RWPE2 (cell line): ENCODE data around the gene LRP11.

Experiments
- ATAC-seq: fragments of 200-7000 bp; cut with Tn5 transposase; 3 replicates; pipeline ENCODE4 v1.9.1; 2021; ENCODE audit warnings: low read depth
- DNase-seq: peaks from one replicate; pipeline ENCODE4 v3.0.0-alpha.2; 2020; ENCODE audit warnings: low spot score
- H3K27ac ChIP-seq: fragments of 450-650 bp; 2 replicates; pipeline ENCODE4 v1.5.1; 2017; ENCODE audit warnings: mild to moderate bottlenecking; ENCODE audit not compliant: poor library complexity, severe bottlenecking
- H3K27me3 ChIP-seq: fragments of 250-450 bp; sonication (Bioruptor Pico); 2 replicates; pipeline ENCODE4 v1.5.1; 2021; ENCODE audit warnings: mild to moderate bottlenecking, moderate library complexity; ENCODE audit not compliant: insufficient read depth, poor library complexity, severe bottlenecking
- H3K36me3 ChIP-seq: fragments of 250-450 bp; sonication (Bioruptor Pico); 2 replicates; pipeline ENCODE4 v1.5.1; 2020; ENCODE audit warnings: low read depth, mild to moderate bottlenecking, moderate library complexity
- H3K4me1 ChIP-seq: fragments of 250-450 bp; sonication (Bioruptor Pico); 2 replicates; pipeline ENCODE4 v1.5.1; 2021; ENCODE audit warnings: mild to moderate bottlenecking, moderate library complexity; ENCODE audit not compliant: insufficient read depth, poor library complexity, severe bottlenecking
- H3K4me3 ChIP-seq: fragments of 250-450 bp; sonication (Bioruptor Pico); 2 replicates; pipeline ENCODE4 v1.5.1; 2021; ENCODE audit warnings: mild to moderate bottlenecking, moderate library complexity; ENCODE audit not compliant: severe bottlenecking
- H3K9me3 ChIP-seq: fragments of 250-450 bp; sonication (Bioruptor Pico); 2 replicates; pipeline ENCODE4 v1.5.1; 2021; ENCODE audit warnings: mild to moderate bottlenecking, moderate library complexity; ENCODE audit not compliant: severe bottlenecking
- CTCF ChIP-seq: fragments of 450-650 bp; IDR thresholded peaks from one replicate; pipeline ENCODE4 v1.5.1; 2017; ENCODE audit warnings: mild to moderate bottlenecking, moderate library complexity; ENCODE audit not compliant: poor library complexity, severe bottlenecking

LRP11 gene

DNA sequence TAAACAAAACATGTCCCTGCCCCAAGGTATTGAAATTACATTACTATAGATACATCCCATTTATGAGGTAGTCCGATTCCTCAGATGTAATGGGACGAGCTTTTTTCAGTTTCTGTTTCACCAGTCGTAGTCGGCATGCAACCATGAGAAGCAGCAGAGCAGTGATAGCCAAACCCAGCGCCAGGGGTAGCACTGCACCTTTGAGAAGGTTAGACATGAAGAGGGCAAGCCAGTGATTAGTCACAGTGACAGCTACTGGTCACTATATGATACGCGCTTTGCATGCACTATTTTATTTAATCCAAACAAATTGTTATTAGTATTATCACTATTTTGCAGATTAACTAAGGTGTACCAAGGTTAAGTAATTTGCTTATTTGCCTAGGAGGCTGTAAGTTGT is 43.7 kb downstream of the LRP11 start:
- no peak for DNase-seq
- H3K36me3 ChIP-seq = peaks cover 57% of the 10 kb centered on the region
- ATAC-seq = no peak
- no peaks in the 10 kb centered on the region for H3K9me3 ChIP-seq
- TF ChIP-seq CTCF = no peak
- H3K4me3 ChIP-seq = no peak overlapping the region
- no peaks in the 10 kb centered on the region for H3K4me1 ChIP-seq
- no peak overlapping the region for H3K27ac ChIP-seq
- H3K27me3 ChIP-seq = no peaks in the 10 kb centered on the region

- ATAC-seq = no peak
- Histone ChIP-seq H3K9me3 (no peaks in the 10 kb centered on the region), H3K36me3 (peaks cover 26% of the 10 kb centered on the region), H3K27ac (no peak overlapping the region), H3K27me3 (no peaks in the 10 kb centered on the region), H3K4me3 (no peak overlapping the region), H3K4me1 (no peaks in the 10 kb centered on the region)
- DNase-seq = no peak
- no peak for TF ChIP-seq CTCF
Measured at GRCh38 chr6:149815788-149816187, 48.4 kb downstream of the LRP11 start.

- Histone ChIP-seq H3K27me3 (no peaks in the 10 kb centered on the region), H3K4me3 (no peak overlapping the region), H3K4me1 (no peaks in the 10 kb centered on the region), H3K36me3 (peaks cover 27% of the 10 kb centered on the region), H3K9me3 (no peaks in the 10 kb centered on the region), H3K27ac (no peak overlapping the region)
- ATAC-seq (no peak), DNase-seq (no peak)
- no peak for TF ChIP-seq CTCF
Measured at GRCh38 chr6:149813351-149813750, 50.8 kb downstream of the LRP11 start.

- no peaks in the 10 kb centered on the region for H3K27me3 ChIP-seq
- H3K9me3 ChIP-seq = no peaks in the 10 kb centered on the region
- ATAC-seq (no peak), DNase-seq (no peak)
- H3K4me3 ChIP-seq = no peak overlapping the region
- peaks cover 20% of the 10 kb centered on the region for H3K36me3 ChIP-seq
- TF ChIP-seq CTCF = no peak
- no peaks in the 10 kb centered on the region for H3K4me1 ChIP-seq
- no peak overlapping the region for H3K27ac ChIP-seq
Measured at GRCh38 chr6:149809798-149810197, 54.4 kb downstream of the LRP11 start.

DNA sequence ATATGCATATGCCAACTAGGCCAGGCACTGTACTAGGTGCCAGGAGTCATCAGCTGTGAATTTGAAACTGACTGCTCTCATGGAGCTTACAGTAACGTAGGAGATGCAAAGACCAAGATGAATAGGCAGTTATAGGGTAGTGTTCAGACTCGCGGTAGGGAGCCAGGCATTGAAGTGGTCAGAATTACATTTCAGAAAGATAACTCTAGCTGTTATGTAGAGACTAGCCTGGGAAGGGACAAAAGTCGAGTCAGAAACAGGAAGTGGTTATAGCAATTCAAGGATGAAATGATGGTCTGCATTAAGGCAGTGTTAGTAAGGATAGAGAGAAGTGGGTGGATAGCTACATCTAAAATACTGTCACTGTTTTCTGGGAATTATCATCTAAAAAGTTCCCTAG is 58.0 kb downstream of the LRP11 start:
- H3K27ac ChIP-seq = no peak overlapping the region
- DNase-seq = no peak

More for the DNA sequence above, 58.0 kb downstream of the LRP11 start:
- TF ChIP-seq CTCF = no peak
- no peak overlapping the region for H3K4me3 ChIP-seq
- H3K9me3 ChIP-seq = no peaks in the 10 kb centered on the region
- H3K27me3 ChIP-seq = no peaks in the 10 kb centered on the region
- peak; percentile 17; the same call in 1 of the 3 replicates for ATAC-seq
- peaks cover 41% of the 10 kb centered on the region for H3K36me3 ChIP-seq
- no peaks in the 10 kb centered on the region for H3K4me1 ChIP-seq
